ENCODE measurements around the gene ACE. TPM values are rescaled to one million over a fixed set of nuclear protein-coding genes. Genes with fewer than 3 reads are reported as not detected.

The ACE gene
- total RNA-seq, 1 experiment from 2014 or later = 9.1 TPM

- no peak for ATAC-seq
Observed at GRCh38 chr17:63444457-63444856, 32.4 kb upstream of the ACE start.

GRCh38 chr17:63445065-63445464, 31.8 kb upstream of the ACE start:
- no TSS peak for BruUV-seq (replicated peaks)
- CTCF ChIA-PET = interaction anchor here (0.6 to 5.6 kb wide), 8 partner anchors 9 to 231 kb away, joined by 3 to 38 read pairs (median 4); partner anchors contain the start of gene MAP3K3

More at GRCh38 chr17:63444457-63444856, 32.4 kb upstream of the ACE start:
- H3K36me3 ChIP-seq (ENCODE audit: low read depth, low read length) = no peaks in the 10 kb centered on the region
- H4K20me1 ChIP-seq (ENCODE audit: low read length) = no peaks in the 10 kb centered on the region
- peaks cover 45% of the 10 kb centered on the region for H3K4me1 ChIP-seq (ENCODE audit: insufficient read depth, low read length)
- H2AFZ ChIP-seq (ENCODE audit: low read length) = no peak overlapping the region
- intact Hi-C loops (cut with micrococcal nuclease) = no loop called here
- ChIA-PET POLR2A (ENCODE audit: unreplicated experiment) (interaction anchor here (0.7 to 0.8 kb wide), 3 partner anchors 13 to 178 kb away, joined by 3 to 20 read pairs (median 13); partner anchors contain the start of gene MAP3K3), CTCF (interaction anchor here (0.9 to 5.6 kb wide), 4 partner anchors 9 to 167 kb away, joined by 4 to 38 read pairs (median 8); no protein-coding TSS in a partner anchor)
- no peak for DNase-seq
- BruUV-seq (replicated peaks) = TSS peak; percentile 48
- peaks cover 65% of the 10 kb centered on the region for H3K79me2 ChIP-seq (ENCODE audit: low read length)
- H3K9me3 ChIP-seq (ENCODE audit: low read length) = no peaks in the 10 kb centered on the region
- peak overlapping the region; percentile 97 for H3K9ac ChIP-seq (ENCODE audit: low read length)
- TF ChIP-seq EZH2 (IDR thresholded peaks at IDR 0.05; ENCODE audit: low read length, unreplicated experiment) (no peak), CTCF (conservative IDR thresholded peaks at IDR 0.05; ENCODE audit: low read depth, low read length) (no peak), EZH2phosphoT487 (IDR thresholded peaks at IDR 0.05; ENCODE audit: borderline replicate concordance, low read length) (no peak)
- H3F3A ChIP-seq (ENCODE audit: low read length, unreplicated experiment) = peaks cover 4% of the 10 kb centered on the region
- no peak overlapping the region for H3K27ac ChIP-seq (ENCODE audit: low read length)
- peak overlapping the region; percentile 95 for H3K4me2 ChIP-seq (ENCODE audit: low read length)
- H3K9me2 ChIP-seq (replicated peaks; ENCODE audit: low read length) = no peaks in the 10 kb centered on the region
- peak overlapping the region; percentile 93 for H3K4me3 ChIP-seq (ENCODE audit: low read length)
- H3K27me3 ChIP-seq (ENCODE audit: low read length) = no peaks in the 10 kb centered on the region

GRCh38 chr17:63445571-63445953, 31.3 kb upstream of the ACE start:
- no TSS peak for BruUV-seq (replicated peaks)

More at GRCh38 chr17:63445065-63445464, 31.8 kb upstream of the ACE start:
- TF ChIP-seq EZH2 (IDR thresholded peaks at IDR 0.05; ENCODE audit: low read length, unreplicated experiment) = no peak
- H3K4me3 ChIP-seq (ENCODE audit: low read length) = peak overlapping the region; percentile 93
- H3K79me2 ChIP-seq (ENCODE audit: low read length) = peaks cover 59% of the 10 kb centered on the region
- no peaks in the 10 kb centered on the region for H3K9me3 ChIP-seq (ENCODE audit: low read length)
- peaks cover 41% of the 10 kb centered on the region for H3K4me1 ChIP-seq (ENCODE audit: insufficient read depth, low read length)
- H3F3A ChIP-seq (ENCODE audit: low read length, unreplicated experiment) = peaks cover 3% of the 10 kb centered on the region
- no peaks in the 10 kb centered on the region for H3K27me3 ChIP-seq (ENCODE audit: low read length)
- no peaks in the 10 kb centered on the region for H4K20me1 ChIP-seq (ENCODE audit: low read length)
- ATAC-seq = no peak
- peak overlapping the region; percentile 95 for H3K4me2 ChIP-seq (ENCODE audit: low read length)
- POLR2A ChIA-PET (ENCODE audit: unreplicated experiment) = interaction anchor here (0.6 to 0.8 kb wide), 7 partner anchors 11 to 328 kb away, joined by 3 to 20 read pairs (median 7); partner anchors contain the start of genes CCDC47 and MAP3K3
- DNase-seq = peak; percentile 14
- peak overlapping the region; percentile 92 for H2AFZ ChIP-seq (ENCODE audit: low read length)
- intact Hi-C loops (cut with micrococcal nuclease) = no loop called here
- peak overlapping the region; percentile 91 for H3K27ac ChIP-seq (ENCODE audit: low read length)
- H3K9me2 ChIP-seq (replicated peaks; ENCODE audit: low read length) = no peaks in the 10 kb centered on the region
- H3K36me3 ChIP-seq (ENCODE audit: low read depth, low read length) = no peaks in the 10 kb centered on the region
- peak overlapping the region; percentile 97 for H3K9ac ChIP-seq (ENCODE audit: low read length)

More at GRCh38 chr17:63445571-63445953, 31.3 kb upstream of the ACE start:
- Histone ChIP-seq H3F3A (ENCODE audit: low read length, unreplicated experiment) (no peaks in the 10 kb centered on the region), H3K4me1 (ENCODE audit: insufficient read depth, low read length) (peaks cover 41% of the 10 kb centered on the region), H2AFZ (ENCODE audit: low read length) (peak overlapping the region; percentile 92), H3K4me3 (ENCODE audit: low read length) (peak overlapping the region; percentile 93), H3K27me3 (ENCODE audit: low read length) (no peaks in the 10 kb centered on the region), H3K9ac (ENCODE audit: low read length) (peak overlapping the region; percentile 97), H3K4me2 (ENCODE audit: low read length) (peak overlapping the region; percentile 95), H3K36me3 (ENCODE audit: low read depth, low read length) (no peaks in the 10 kb centered on the region), H3K9me3 (ENCODE audit: low read length) (no peaks in the 10 kb centered on the region), H4K20me1 (ENCODE audit: low read length) (no peaks in the 10 kb centered on the region), H3K9me2 (replicated peaks; ENCODE audit: low read length) (no peaks in the 10 kb centered on the region), H3K79me2 (ENCODE audit: low read length) (peaks cover 54% of the 10 kb centered on the region), H3K27ac (ENCODE audit: low read length) (peak overlapping the region; percentile 91)
- POLR2A ChIA-PET (ENCODE audit: unreplicated experiment) = interaction anchor here (0.6 to 0.7 kb wide), 3 partner anchors 12 to 328 kb away, joined by 3 to 11 read pairs (median 7); partner anchors contain the start of gene CCDC47
- CTCF ChIA-PET = interaction anchor here (0.6 to 5.6 kb wide), 5 partner anchors 10 to 176 kb away, joined by 3 to 38 read pairs (median 5); partner anchors contain the start of gene MAP3K3
- ATAC-seq = peak; percentile 54
- TF ChIP-seq CTCF (conservative IDR thresholded peaks at IDR 0.05; ENCODE audit: low read depth, low read length) (no peak), EZH2phosphoT487 (IDR thresholded peaks at IDR 0.05; ENCODE audit: borderline replicate concordance, low read length) (no peak), EZH2 (IDR thresholded peaks at IDR 0.05; ENCODE audit: low read length, unreplicated experiment) (no peak)
- intact Hi-C loops (cut with micrococcal nuclease) = no loop called here
- DNase-seq = peak; percentile 66

Measured in PC-3 (cell line).